HL-60 (cell line): ENCODE measurements around the gene PPM1F.
A peak's percentile ranks its signal among the peaks of the same experiment; 100 is the strongest.

Source experiments
- DNase-seq, 2 experiments: peaks; one replicate each; pipeline ENCODE4 v3.0.0-alpha.2; 2010 to 2020; ENCODE audit warnings: low read depth in 1 of 2, low spot score in 1 of 2
- H3K27ac ChIP-seq: fragments of 250-450 bp; sonication (Bioruptor Pico); replicated peaks from 2 replicates; pipeline ENCODE4 v1.5.1; 2020; ENCODE audit warnings: mild to moderate bottlenecking, moderate library complexity
- H3K27me3 ChIP-seq: fragments of 250-450 bp; sonication (Bioruptor Pico); 2 replicates; pipeline ENCODE4 v1.5.1; 2021; ENCODE audit warnings: mild to moderate bottlenecking, moderate library complexity; ENCODE audit not compliant: insufficient read depth, poor library complexity, severe bottlenecking
- H3K4me3 ChIP-seq: replicated peaks from 2 replicates; pipeline ENCODE4 v1.5.1; 2011; ENCODE audit warnings: mild to moderate bottlenecking, control low read depth, low read length; ENCODE audit not compliant: insufficient read depth
- CTCF ChIP-seq: IDR thresholded peaks from one replicate; pipeline ENCODE4 v1.5.1; 2011; ENCODE audit warnings: low read length, control low read depth, inconsistent platforms; ENCODE audit not compliant: insufficient read depth
- GABPA ChIP-seq: IDR thresholded peaks from 2 replicates; pipeline ENCODE4 v1.6.1; 2012; ENCODE audit warnings: low read depth
- POLR2AphosphoS5 ChIP-seq: IDR thresholded peaks from 2 replicates; pipeline ENCODE4 v1.6.1; 2012; ENCODE audit warnings: low read depth
- REST ChIP-seq: IDR thresholded peaks from 2 replicates; pipeline ENCODE4 v1.6.1; 2012; ENCODE audit warnings: low read depth; ENCODE audit not compliant: insufficient replicate concordance
- SPI1 ChIP-seq: IDR thresholded peaks from 2 replicates; pipeline ENCODE4 v1.6.1; 2012; ENCODE audit warnings: low read depth, mild to moderate bottlenecking, borderline replicate concordance

The PPM1F gene

DNA sequence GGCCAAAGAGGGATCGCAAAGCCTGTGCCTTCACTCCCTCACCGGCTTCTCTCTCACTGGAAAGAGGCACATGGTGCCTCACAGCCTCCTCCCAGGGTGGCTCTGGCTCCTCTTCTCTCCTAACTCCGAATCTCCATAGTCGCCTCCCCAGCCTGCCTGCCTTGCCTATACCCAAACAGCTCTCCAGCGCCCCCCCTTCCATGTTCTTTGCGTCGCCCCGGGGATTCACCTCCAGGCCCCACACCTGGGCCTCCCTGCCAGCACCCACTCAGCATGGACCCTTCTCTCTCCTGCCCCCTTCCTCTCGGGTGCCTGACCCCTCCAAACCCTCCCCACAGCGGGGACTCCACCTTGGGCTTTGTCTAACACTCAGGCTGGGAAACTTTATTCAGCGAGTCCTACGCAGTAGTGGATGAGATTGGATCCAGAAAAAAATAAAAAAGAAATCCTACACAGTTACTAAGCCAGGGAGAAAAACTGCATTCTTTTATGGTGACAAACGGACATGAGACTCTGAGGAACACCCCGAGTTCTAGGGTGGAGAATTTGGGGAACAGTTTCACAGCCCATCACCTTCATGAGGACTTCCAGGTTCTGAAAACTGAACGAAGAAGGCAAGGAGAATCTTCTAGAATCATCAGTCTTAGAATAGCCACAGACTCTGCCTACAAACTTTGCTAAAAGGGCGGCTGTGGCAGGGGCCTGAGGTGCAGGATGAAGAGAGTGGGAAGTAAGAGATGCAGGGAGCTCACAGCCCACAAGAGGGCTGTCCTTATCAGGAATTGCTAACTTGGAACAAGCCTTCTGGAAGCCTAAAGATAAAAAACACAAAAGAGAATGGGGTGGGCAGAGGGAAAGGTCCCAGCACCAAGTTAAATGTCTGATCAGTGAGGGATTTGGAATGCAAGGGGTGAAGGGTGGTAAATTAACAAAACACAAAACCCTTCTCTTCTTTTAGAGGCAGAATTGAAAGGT lies 5.3 kb downstream of the PPM1F start:
- H3K27ac ChIP-seq: 0 out of 2 replicates have a peak overlapping the region, but pooled peaks have one; percentile 13

GRCh38 chr22:21946262-21946925 lies 6.3 kb downstream of the PPM1F start:
- no peaks in the 10 kb centered on the region for H3K27me3 ChIP-seq
- TF ChIP-seq GABPA (no peak), POLR2AphosphoS5 (no peak), REST (no peak), SPI1 (no peak), CTCF (no peak)
- no peak for DNase-seq
- H3K27ac ChIP-seq: no peak overlapping the region
- no peak overlapping the region for H3K4me3 ChIP-seq

More for the DNA sequence above, 5.3 kb downstream of the PPM1F start:
- Histone ChIP-seq H3K4me3 (no peak overlapping the region), H3K27me3 (no peaks in the 10 kb centered on the region)
- DNase-seq: no peak
- TF ChIP-seq POLR2AphosphoS5: no peak
- no peak for TF ChIP-seq CTCF

GRCh38 chr22:21945453-21946261 lies 7.0 kb downstream of the PPM1F start:
- H3K27me3 ChIP-seq: no peaks in the 10 kb centered on the region
- no peak for TF ChIP-seq CTCF
- no peak for TF ChIP-seq SPI1
- no peak for TF ChIP-seq GABPA
- TF ChIP-seq POLR2AphosphoS5: no peak
- TF ChIP-seq REST: no peak
- DNase-seq: no peak
- H3K27ac ChIP-seq: no peak overlapping the region
- H3K4me3 ChIP-seq: no peak overlapping the region
